GM21529 (cell line): ENCODE data around the gene PKM.

ENCODE experiments used
- ATAC-seq: cut with Tn5 transposase; IDR thresholded peaks from one replicate; pipeline ENCODE4 v1.9.1; 2021; ENCODE audit not compliant: unreplicated experiment

Gene PKM

GRCh38 chr15:72161361-72162132 is 69.4 kb downstream of the PKM start:
- no peak for ATAC-seq

GRCh38 chr15:72160696-72161245 is 70.2 kb downstream of the PKM start:
- ATAC-seq, result no peak

GRCh38 chr15:72156928-72157327 is 74.1 kb downstream of the PKM start:
- ATAC-seq, result no peak

GRCh38 chr15:72155635-72156616 is 75.1 kb downstream of the PKM start:
- peak; percentile 91 for ATAC-seq

GRCh38 chr15:72155003-72155621 is 75.9 kb downstream of the PKM start:
- ATAC-seq, result no peak

GRCh38 chr15:72154316-72154715 is 76.7 kb downstream of the PKM start:
- ATAC-seq, result no peak

GRCh38 chr15:72153269-72154000 is 77.6 kb downstream of the PKM start:
- ATAC-seq, result no peak
